Right lobe of liver (tissue), 6 donors: ENCODE measurements around the gene CPD. TPM values are rescaled to one million over a fixed set of nuclear protein-coding genes. Genes with fewer than 3 reads are reported as not detected.

ENCODE experiments used
- ATAC-seq, 4 donors: fragments of 200-7000 bp; cut with Tn5 transposase; one replicate each; pipeline ENCODE4 v1.9.1; 2020; ENCODE audit warnings: mild to moderate bottlenecking in 4 of 4, moderate library complexity in 4 of 4
- DNase-seq, 3 donors: peaks; one replicate each; pipeline ENCODE4 v3.0.0-alpha.2; 2020
- H3K27ac ChIP-seq, 3 donors: fragments of 200-600 bp; one replicate each; pipeline ENCODE4 v1.8.0; 2022
- H3K27me3 ChIP-seq, 2 donors: fragments of 200-600 bp; one replicate each; pipeline ENCODE4 v1.8.0; 2022
- H3K36me3 ChIP-seq, 4 donors: fragments of 200-600 bp; sonication (generic) in 1 of 4; one replicate each; pipeline versions ENCODE4 v1.5.1 to v1.8.0; 2017 to 2022; ENCODE audit warnings: control low read depth in 1 of 4
- H3K4me1 ChIP-seq, 4 donors: fragments of 200-600 bp; sonication (generic) in 1 of 4; one replicate each; pipeline versions ENCODE4 v1.5.1 to v1.8.0; 2017 to 2022; ENCODE audit warnings: control low read depth in 1 of 4
- H3K4me3 ChIP-seq, 3 donors: fragments of 200-600 bp; one replicate each; pipeline ENCODE4 v1.8.0; 2022
- H3K9me3 ChIP-seq, 4 donors: fragments of 200-600 bp; sonication (generic) in 1 of 4; one replicate each; pipeline versions ENCODE4 v1.5.1 to v1.8.0; 2017 to 2022; ENCODE audit warnings: control low read depth in 1 of 4
- POLR2A ChIP-seq: fragments of 450-650 bp; IDR thresholded peaks from one replicate; pipeline ENCODE4 v1.6.1; 2017; ENCODE audit warnings: antibody characterized with exemption, mild to moderate bottlenecking
- WGBS: methylation state at CpG from one replicate; pipeline ENCODE4 v1.1.6; 2018; ENCODE audit warnings: low coverage, low lambda C conversion rate; ENCODE audit not compliant: insufficient coverage; ENCODE audit errors: missing lambda C conversion rate; 5-methylcytosine and 5-hydroxymethylcytosine counted together
- intact Hi-C, 2 donors: fragments of 100-400 bp; cut with DNase I; formaldehyde crosslinking; loops; one replicate each; pipeline versions ENCODE4 v1.11.2 to v1.14.1; 2022
- long read RNA-seq: library from polyadenylated mRNA; unstranded; transcript quantifications from one replicate; pipeline ENCODE4 v2.0.0, GENCODE V29; 2019
- total RNA-seq, 6 experiments: library from RNA; depleted of rRNA in 2 of 6; stranded (reverse); fragments of >200 nt in 2 of 6; fragmentation: NEBNext Ultra II Directional in 3 of 6; extraction: Animal tissue kit (Norgen Biotek cat#: 25700) in 3 of 6; gene quantifications; one replicate each; pipeline versions ENCODE4 v1.1.0 to v1.2.4, GENCODE V29; 2016 to 2023
- TF ChIP-seq, protein P1 (sequence below), 4 donors: fragments of 200-600 bp in 3 of 4; fragments of 450-650 bp in 1 of 4; IDR thresholded peaks; one replicate each; pipeline versions ENCODE4 v1.5.1 to v1.8.0; 2016 to 2022; ENCODE audit warnings: antibody characterized with exemption in 4 of 4, mild to moderate bottlenecking in 2 of 4
- donor health status: DM: no; HTN: yes; CAD: no.
- donor health status: DM: no; HTN: no; CAD: no.
- donor health status: DM: no; HTN: no; CAD: no.
- donor health status: DM: no; HTN: yes; CAD: no.
- donor health status: DM: no; HTN: yes; CAD: no.

The CPD gene
- 100 to 1,000 TPM in 2 of 6 experiments, 10 to 100 TPM in 4; 42.2 to 129 (median 53.5) TPM for total RNA-seq
- long read RNA-seq, partial matches to known transcripts = 1 of 4 reads
- long read RNA-seq, other reads (novel, unspliced or antisense) = 3 of 4 reads

GRCh38 chr17:30378825-30379302 is at the start of gene CPD:
Gene CPD (plus strand): TSS chr17:30378927. CDS start chr17:30378981, 54 bp downstream.
- peak within 1 kb of the TSS; percentile 72 to 85 (median 78) for H3K27ac ChIP-seq
- DNase-seq (peak; percentile 98), ATAC-seq (peak; percentile 96 to 99 (median 98))
- H3K36me3 ChIP-seq = no peaks in the 10 kb centered on the region
- H3K4me3 ChIP-seq = peak within 1 kb of the TSS; percentile 70 to 86 (median 85)
- peaks cover 0 to 33% (median 0%) of the 10 kb centered on the region in 4 donors for H3K4me1 ChIP-seq
- no peaks in the 10 kb centered on the region for H3K27me3 ChIP-seq
- no peaks in the 10 kb centered on the region for H3K9me3 ChIP-seq
- intact Hi-C loops = no loop called here
- no CpG with 5 or more reads among the region's 59 CpGs for WGBS
- TF ChIP-seq, protein P1, sequence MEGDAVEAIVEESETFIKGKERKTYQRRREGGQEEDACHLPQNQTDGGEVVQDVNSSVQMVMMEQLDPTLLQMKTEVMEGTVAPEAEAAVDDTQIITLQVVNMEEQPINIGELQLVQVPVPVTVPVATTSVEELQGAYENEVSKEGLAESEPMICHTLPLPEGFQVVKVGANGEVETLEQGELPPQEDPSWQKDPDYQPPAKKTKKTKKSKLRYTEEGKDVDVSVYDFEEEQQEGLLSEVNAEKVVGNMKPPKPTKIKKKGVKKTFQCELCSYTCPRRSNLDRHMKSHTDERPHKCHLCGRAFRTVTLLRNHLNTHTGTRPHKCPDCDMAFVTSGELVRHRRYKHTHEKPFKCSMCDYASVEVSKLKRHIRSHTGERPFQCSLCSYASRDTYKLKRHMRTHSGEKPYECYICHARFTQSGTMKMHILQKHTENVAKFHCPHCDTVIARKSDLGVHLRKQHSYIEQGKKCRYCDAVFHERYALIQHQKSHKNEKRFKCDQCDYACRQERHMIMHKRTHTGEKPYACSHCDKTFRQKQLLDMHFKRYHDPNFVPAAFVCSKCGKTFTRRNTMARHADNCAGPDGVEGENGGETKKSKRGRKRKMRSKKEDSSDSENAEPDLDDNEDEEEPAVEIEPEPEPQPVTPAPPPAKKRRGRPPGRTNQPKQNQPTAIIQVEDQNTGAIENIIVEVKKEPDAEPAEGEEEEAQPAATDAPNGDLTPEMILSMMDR (IDR thresholded peaks at IDR 0.05) = peak in 2 of 4 donors; percentile 13 to 26
- peak; percentile 96 for TF ChIP-seq POLR2A

DNA sequence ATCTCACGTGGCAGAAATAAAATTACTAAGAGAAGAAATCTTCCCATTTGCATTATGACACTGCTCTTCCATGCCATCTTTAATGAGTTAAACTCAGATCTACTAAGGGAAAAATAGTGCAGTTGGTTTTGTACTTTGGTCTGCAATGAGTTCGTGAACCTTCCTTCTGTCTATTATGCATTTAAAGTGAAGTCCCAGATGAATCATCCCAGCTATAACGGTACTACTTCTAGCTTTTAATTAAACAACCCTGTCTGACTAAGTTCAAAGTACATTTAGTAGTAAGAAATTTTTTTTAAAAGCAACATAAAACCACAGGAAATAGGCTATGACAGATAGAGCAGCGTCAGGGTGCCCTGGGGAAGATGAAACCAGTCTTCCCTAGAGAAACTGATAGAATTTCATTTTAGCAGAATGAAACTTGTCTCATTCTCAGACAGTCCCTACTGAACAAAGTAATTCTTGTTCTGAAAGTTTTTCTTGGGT is 46.6 kb upstream of the CPD start:
- peaks cover 0 to 5% of the 10 kb centered on the region in 2 donors for H3K27me3 ChIP-seq
- peak in 2 of 4 donors; percentile 55 to 69 for ATAC-seq
- WGBS = 23% methylated on average over 4 of the region's 4 CpGs

DNA sequence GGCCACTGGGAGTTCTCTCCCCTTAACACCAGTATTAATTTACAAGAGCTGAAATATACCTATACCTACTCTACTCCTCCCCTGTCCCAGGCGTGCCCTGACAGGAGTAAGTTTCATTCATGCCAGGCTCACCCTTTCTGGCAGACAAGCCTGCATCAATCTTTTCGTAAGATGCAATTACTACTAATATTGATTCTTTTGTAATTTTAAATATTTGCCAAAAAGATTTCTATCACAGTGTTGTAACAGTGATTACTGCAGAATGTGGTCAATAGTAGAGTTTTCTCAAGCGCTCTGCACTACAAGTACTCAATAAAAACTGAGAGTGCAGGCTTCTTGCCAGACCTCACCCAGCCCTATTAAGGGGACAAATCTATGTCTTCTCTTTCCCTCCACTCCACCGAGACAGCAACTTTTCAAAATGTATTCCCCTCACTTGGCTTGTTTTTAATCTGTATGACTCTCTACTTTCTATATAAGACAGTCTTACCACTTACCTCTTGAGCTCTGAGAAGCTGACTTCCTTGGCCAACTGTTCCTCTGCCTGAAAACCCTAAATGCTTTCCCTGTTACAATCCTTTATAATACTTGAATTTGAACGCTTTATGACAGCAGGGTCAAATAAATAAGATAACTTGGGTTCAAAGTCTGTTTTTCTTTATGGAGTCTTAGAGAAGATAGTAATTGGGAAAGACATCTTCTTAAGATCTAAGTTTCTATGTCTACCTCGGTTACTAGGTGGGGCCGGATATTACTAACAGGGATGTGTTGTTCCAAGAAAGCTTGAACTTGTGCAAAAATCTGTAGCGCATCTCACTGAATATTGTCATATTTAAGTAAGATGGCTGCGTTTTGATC is 45.0 kb upstream of the CPD start, which contains the start of gene TMIGD1:
Gene TMIGD1, minus strand, starts transcription at position 555 of the 858 bp plus-strand sequence. CDS start 1,924 bp downstream, outside the sequence.
- TF ChIP-seq, protein P1 (IDR thresholded peaks at IDR 0.05) = no peak
- TF ChIP-seq POLR2A = no peak
- ATAC-seq (peak; percentile 46 to 57 (median 56)), DNase-seq (no peak)
- Histone ChIP-seq H3K9me3 (no peaks in the 10 kb centered on the region), H3K4me1 (peaks cover 0 to 28% (median 7%) of the 10 kb centered on the region in 4 donors), H3K27ac (no peak within 1 kb of the TSS), H3K4me3 (no peak within 1 kb of the TSS), H3K27me3 (peaks cover 0 to under 1% of the 10 kb centered on the region in 2 donors), H3K36me3 (no peaks in the 10 kb centered on the region)
- WGBS = 46% methylated on average over 9 of the region's 9 CpGs
- intact Hi-C loops = no loop called here

More for the DNA sequence above, 46.6 kb upstream of the CPD start:
- peaks cover 0 to 18% (median 4%) of the 10 kb centered on the region in 4 donors for H3K4me1 ChIP-seq
- no peak overlapping the region for H3K4me3 ChIP-seq
- H3K9me3 ChIP-seq = no peaks in the 10 kb centered on the region
- intact Hi-C loops = no loop called here
- H3K36me3 ChIP-seq = no peaks in the 10 kb centered on the region
- no peak overlapping the region for H3K27ac ChIP-seq
- no peak for DNase-seq
- TF ChIP-seq, protein P1 (IDR thresholded peaks at IDR 0.05) = no peak
- no peak for TF ChIP-seq POLR2A

- H3K4me1 ChIP-seq = peaks cover 0 to 28% (median 7%) of the 10 kb centered on the region in 4 donors
- no peak for ATAC-seq
- intact Hi-C loops = no loop called here
- TF ChIP-seq, protein P1 (IDR thresholded peaks at IDR 0.05) = no peak
- TF ChIP-seq POLR2A = no peak
- no peak overlapping the region for H3K4me3 ChIP-seq
- H3K9me3 ChIP-seq = no peaks in the 10 kb centered on the region
- DNase-seq = no peak
- H3K27ac ChIP-seq = no peak overlapping the region
- WGBS = 71% methylated on average over 4 of the region's 4 CpGs
- H3K36me3 ChIP-seq = no peaks in the 10 kb centered on the region
- no peaks in the 10 kb centered on the region for H3K27me3 ChIP-seq
These were observed 44.3 kb upstream of the CPD start for GRCh38 chr17:30334421-30334820.
